RPMI7951 (cell line): ENCODE data around the gene AGTR1. TPM values are rescaled to one million over a fixed set of nuclear protein-coding genes. Genes with fewer than 3 reads are reported as not detected.
A peak's percentile ranks its signal among the peaks of the same experiment; 100 is the strongest.

Source experiments
- DNase-seq: peaks from one replicate; pipeline ENCODE4 v3.0.0-alpha.2; 2012; ENCODE audit warnings: low read depth
- total RNA-seq: library from RNA; depleted of rRNA; stranded (reverse); fragments of >200 nt; shearing (Covaris generic); gene quantifications from 2 replicates; pipeline ENCODE4 v1.2.3, GENCODE V29; 2014; rRNA removed

Gene AGTR1
- 0.10 TPM in 1 of 2 replicates, not detected in the other for total RNA-seq

DNA sequence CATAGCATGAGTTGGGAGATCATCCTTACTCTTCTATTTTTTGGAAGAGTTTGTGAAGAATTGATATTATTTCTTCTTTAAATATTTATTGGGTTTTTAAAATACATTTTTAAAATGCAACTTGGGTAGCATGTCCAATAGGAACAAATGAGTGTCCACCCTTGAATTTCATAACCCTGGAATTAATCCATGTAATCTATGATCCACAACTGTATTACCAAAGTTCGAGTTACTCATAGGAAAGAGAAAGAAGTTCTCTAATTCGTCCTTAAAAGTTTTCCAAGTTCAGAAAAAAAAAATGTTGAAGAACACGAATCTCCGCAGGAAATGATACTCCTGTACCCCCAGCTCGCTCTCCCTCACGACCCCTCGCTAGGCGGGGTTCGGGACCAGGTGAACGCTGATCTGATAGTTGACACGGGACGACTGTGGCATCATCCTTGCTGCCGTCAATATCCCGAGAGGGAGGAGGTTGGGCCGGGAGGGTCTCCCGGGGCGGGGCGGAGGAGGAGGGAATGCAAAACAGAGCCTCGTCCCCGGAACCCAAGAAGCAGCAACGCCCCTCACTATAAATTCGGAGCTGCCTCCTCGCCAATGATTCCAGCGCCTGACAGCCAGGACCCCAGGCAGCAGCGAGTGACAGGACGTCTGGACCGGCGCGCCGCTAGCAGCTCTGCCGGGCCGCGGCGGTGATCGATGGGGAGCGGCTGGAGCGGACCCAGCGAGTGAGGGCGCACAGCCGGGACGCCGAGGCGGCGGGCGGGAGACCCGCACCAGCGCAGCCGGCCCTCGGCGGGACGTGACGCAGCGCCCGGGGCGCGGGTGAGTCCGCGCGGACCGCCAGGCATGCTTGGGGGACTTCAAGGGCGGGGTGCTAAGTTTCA lies at the start of gene AGTR1:
Gene AGTR1 (plus strand): TSS at position 598 of the 884 bp plus-strand sequence. CDS start 43,133 bp downstream, outside the sequence.
- DNase-seq, result peak; percentile 3

DNA sequence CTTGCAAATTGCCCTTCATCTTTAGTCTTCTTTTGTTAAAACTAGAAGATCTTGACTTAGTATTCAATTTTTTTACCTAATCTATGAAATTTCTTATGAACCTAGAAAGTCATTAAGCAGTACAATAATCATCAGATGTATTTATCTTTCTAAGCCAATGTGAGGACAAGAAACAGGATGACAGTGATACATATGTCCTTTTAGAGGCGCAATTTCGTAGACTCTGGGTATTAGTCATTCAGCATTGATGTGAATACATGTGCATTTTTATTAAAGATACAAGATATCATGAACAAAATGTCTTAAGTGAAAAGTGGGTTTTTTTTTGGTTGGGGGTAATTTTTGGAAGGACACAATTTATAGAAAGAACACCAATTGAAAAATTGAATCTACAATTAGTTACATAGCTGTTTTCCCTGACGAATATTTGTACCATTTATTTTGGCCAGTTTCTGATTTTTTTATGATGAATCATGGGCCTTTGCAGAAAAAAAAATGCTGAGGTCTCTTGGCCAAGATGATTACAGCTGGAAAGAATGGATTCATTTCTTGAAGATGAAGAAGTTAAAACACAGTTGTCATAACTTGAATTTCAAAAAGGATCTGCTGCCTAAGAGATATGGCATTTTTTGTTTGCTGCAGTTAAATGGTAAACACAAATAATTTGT lies 48.9 kb upstream of the AGTR1 start:
- peak; percentile 32 for DNase-seq

DNA sequence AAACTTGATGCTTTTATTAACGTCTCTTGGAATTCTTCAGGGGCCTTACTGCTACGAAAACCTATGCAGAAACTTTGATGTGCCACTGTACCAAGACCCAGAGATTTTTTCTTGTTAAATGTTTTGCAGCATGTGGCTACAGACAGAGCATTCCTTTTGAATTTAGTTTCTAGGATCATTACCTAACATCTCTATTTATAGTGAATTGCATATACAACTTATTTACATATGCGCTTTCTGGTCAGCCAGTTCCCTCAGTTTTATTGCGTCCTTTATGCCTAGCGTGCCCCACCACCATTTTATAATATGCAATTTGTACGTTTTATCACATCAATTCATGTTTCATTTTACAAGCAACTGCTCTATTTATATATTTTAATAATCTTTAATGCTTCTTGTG lies 46.2 kb upstream of the AGTR1 start:
- no peak for DNase-seq

- DNase-seq, result no peak
These were observed 43.3 kb upstream of the AGTR1 start for GRCh38 chr3:148654433-148654832.

DNA sequence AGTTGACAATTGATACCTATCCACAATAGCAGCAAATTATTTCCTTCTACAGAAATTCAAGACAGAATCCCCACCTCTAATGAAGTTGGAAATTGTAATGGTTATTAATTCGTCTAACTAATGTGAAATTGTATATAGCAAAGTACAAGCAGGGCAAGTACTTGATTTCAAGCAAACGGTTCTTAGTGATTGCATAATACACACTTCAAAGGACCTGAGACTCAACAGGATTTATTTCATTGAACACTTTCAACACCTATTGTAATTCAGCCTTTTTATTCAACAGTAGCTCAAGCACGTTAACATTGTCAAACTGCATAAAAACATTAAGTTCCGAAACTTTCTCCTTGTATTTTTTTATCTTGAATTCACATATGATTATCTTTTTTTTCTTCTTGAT lies 40.2 kb upstream of the AGTR1 start:
- no peak for DNase-seq

DNA sequence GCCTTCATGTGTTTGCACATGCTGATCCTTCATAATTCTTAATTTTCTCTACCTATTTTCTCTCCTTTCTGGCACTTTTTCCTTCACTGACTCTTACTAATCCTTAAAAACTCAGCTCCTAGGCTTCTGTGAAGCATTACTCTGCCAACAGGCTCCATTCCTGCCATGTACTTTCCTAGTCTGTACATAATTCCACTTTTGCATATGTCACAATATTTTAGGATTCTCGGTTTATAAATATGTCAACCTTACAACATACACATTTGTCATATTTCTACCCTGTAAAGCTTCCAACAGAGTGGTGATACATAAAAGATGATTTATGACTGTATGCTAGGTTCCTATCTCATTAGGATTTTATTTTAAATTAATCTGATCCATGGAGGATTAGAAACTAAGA lies 38.2 kb upstream of the AGTR1 start:
- DNase-seq, result no peak

- DNase-seq, result no peak
These were observed 17.4 kb upstream of the AGTR1 start for GRCh38 chr3:148680289-148680688.

GRCh38 chr3:148681080-148681479 lies 16.6 kb upstream of the AGTR1 start:
- DNase-seq, result no peak

- no peak for DNase-seq
These were observed 14.7 kb upstream of the AGTR1 start for GRCh38 chr3:148682997-148683396.

DNA sequence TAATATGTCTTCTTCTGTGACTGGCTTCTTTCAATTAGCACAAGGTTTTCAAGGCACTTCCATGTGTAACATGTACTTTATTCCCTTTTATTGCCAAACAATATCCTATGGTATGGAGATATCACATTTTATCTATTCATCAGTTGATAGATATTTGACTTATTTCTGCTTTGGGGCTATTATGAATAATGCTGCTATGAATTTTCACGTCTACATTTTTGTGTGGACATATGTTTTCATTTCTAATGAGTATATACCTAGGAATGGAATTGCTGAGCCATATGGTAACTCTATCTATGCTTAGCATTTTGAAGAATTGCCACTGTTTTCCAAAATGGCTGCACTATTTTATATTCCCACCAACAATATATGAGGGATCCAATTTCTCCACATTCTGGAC lies 3.6 kb upstream of the AGTR1 start:
- no peak for DNase-seq

- no peak for DNase-seq
These were observed 597 bp downstream of the AGTR1 start for GRCh38 chr3:148698190-148698810.

DNA sequence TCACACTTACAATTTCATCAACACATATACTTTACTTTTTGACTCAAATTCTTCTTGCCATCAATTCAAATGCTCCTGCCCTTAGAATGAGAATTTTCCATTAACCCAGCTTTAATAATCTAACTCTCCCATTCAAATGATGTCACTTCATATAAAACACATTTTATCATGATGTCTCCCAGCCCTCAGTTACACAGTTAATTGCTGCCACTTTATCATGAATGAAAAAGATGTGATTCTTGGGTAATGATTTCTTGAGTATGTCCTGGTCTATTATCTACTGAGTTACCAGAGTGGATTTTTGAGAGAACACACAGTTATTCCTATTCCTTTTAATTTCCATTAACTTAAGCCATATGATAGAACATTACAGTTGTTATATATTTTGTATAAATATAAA lies 7.6 kb downstream of the AGTR1 start:
- DNase-seq, result no peak

DNA sequence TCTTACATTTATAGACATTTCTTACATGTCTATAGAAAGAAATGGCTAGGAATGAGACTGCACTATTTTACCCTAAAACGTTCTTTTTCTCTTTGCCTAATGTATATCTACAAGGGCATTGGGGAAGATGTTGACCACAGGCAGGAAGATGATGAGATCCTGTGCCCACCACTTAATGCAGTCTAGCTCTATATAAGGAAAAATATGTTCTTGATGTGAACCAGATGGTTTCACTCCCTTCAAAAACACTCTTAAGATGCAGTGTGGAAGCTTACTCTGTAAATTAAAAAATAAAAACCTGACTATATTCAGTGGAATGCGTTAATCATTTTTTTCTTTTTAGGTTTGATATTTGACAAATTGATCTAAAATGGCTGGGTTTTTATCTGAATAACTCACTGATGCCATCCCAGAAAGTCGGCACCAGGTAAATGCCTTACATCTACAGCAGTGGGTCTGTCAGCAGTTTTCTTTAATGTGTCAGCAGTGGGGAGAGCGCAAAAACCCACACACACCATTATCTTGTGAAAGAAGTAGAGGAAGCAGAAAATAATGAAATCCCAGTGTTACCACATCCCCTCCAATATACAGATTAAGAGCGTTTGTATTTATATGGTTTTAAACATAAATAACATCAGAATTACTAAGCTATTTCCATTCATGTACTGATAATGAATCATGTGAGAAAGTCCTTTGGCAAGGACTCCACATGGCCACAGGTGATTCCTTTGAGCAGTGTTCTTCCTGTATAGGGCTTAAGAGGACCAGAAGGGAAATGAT lies 10.1 kb downstream of the AGTR1 start:
- DNase-seq, result no peak

DNA sequence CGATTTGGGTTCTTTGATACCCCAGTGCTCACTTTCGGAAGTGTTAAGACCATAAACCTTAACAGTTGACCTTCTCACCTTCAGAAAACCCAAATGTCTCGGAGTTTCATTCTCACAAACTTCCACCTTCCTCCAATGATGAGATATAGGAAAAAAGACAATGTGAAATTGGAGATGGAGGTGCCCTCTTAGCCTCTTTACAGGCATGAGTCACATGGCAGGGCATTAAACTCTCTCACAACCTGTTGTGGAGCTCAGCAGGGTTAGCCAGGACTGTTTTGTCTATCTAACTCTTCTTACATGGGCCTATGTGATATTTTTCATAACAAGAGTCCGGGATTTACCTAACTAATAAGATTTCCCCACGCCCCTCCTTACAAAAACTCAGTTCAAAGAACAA lies 10.7 kb downstream of the AGTR1 start:
- no peak for DNase-seq

GRCh38 chr3:148709560-148710253 lies 12.0 kb downstream of the AGTR1 start:
- no peak for DNase-seq

DNA sequence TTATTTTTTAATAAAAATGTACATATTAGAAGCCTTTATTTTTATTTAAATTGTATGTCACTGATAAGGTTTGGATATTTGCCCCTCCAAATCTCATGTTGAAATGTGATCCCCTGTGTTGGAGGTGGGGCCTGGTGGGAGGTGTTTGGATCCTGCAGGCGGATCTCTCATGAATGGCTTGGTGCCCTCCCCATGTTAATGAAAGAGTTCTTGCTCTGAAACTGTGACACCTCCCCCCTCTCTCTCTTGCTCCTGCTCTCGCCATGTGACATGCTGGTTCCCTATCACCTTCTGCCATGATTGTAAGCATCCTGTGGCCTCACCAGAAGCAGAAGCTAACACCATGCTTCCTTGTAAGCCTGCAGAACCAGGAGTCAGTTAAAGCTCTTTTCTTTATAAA lies 13.0 kb downstream of the AGTR1 start:
- DNase-seq, result no peak

DNA sequence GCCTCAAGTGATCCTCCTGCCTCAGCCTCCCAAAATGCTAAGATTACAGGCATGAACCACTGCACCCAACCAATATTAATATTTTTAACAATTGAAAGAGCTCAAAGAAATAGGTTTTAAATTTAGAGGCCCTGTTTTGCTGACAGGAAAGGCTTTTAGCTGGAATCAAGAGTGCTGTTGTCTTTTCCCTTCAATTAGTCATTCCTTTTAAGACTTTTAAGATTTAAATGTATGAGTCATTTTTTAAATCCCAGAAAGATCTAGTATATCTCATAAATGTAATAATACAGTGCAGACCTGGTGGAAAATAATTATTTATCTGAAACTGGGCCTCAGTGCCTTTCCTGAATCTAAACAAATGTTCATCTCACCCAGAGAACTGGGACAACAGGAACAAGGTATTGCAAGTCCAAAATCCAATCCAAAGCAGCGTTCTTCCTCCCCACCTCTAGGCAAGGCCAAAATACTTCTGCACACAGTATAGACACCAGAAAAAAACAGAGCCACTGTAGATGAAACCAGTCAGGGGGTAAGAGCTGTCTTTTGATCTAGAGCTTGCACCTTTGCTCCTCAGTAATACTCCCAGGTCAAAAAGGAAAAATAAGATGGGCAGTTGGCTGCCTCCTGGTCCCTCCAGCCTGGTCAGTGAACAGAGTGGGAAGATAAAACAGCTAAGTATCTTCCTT lies 14.4 kb downstream of the AGTR1 start:
- no peak for DNase-seq

- DNase-seq, result no peak
These were observed 16.8 kb downstream of the AGTR1 start for GRCh38 chr3:148714521-148714920.

GRCh38 chr3:148716657-148717056 lies 19.0 kb downstream of the AGTR1 start:
- DNase-seq, result no peak

- DNase-seq, result no peak
These were observed 20.3 kb downstream of the AGTR1 start for GRCh38 chr3:148717885-148718561.
